B cell (primary cell): Measurements from ENCODE around the gene ZBTB46. TPM values are rescaled to one million over a fixed set of nuclear protein-coding genes. Genes with fewer than 3 reads are reported as not detected.
"Not testable (repeated sequence)": the region's sequence is repeated elsewhere in the genome, so short reads cannot be mapped to it uniquely, and the experiment has no call there.

ENCODE experiments used
- ATAC-seq: fragments of 200-7000 bp; cut with Tn5 transposase; one replicate; pipeline ENCODE4 v1.10.0; 2021; ENCODE audit warnings: low read depth, mild to moderate bottlenecking, moderate number of reproducible peaks, moderate library complexity
- CTCF ChIA-PET: fragments of 350-600 bp; sonication (Branson Sonifier 250); formaldehyde crosslinking; loops from one replicate; lab custom pipeline; 2021; ENCODE audit warnings: antibody characterized with exemption, inconsistent platforms; lab: Charles Lee
- POLR2A ChIA-PET: fragments of 350-600 bp; sonication (Branson Sonifier 250); formaldehyde crosslinking; loops from one replicate; lab custom pipeline; 2021; ENCODE audit warnings: antibody characterized with exemption; lab: Charles Lee
- DNase-seq: peaks from one replicate; pipeline ENCODE4 v3.0.0; 2013
- H2AFZ ChIP-seq: 2 replicates; pipeline ENCODE4 v1.6.1; 2012; ENCODE audit warnings: mild to moderate bottlenecking, low read depth, low read length; ENCODE audit not compliant: insufficient read depth, poor library complexity, severe bottlenecking
- H3K27ac ChIP-seq, 2 donors: 1 replicate in 1 of 2; 2 replicates in 1 of 2; pipeline ENCODE4 v1.5.1; 2012 to 2013; ENCODE audit warnings: low read length in 2 of 2, mild to moderate bottlenecking in 2 of 2, moderate library complexity in 1 of 2
- H3K27me3 ChIP-seq, 4 experiments: fragments of 200-600 bp in 1 of 4; sonication (generic) in 1 of 4; replicated peaks in 1 of 4; 1 replicate in 2 of 4; 2 replicates in 2 of 4; pipeline versions ENCODE4 v1.6.1 to v1.7.0; 2013 to 2016; ENCODE audit warnings: low read length in 3 of 4, mild to moderate bottlenecking in 2 of 4, mixed read lengths in 1 of 4, moderate library complexity in 1 of 4; ENCODE audit not compliant: insufficient read depth in 4 of 4, control insufficient read depth in 3 of 4; ENCODE audit errors: control extremely low read depth in 1 of 4
- H3K36me3 ChIP-seq, 2 experiments: replicated peaks in 1 of 2; 1 replicate in 1 of 2; 2 replicates in 1 of 2; pipeline versions ENCODE4 v1.6.1 to v1.7.1; 2013; ENCODE audit warnings: low read length in 1 of 2; ENCODE audit not compliant: insufficient read depth in 2 of 2, control insufficient read depth in 1 of 2; ENCODE audit errors: control extremely low read depth in 1 of 2, extremely low read depth in 1 of 2
- H3K4me1 ChIP-seq, 2 donors: fragments of 200-600 bp in 1 of 2; sonication (generic) in 1 of 2; 1 replicate in 1 of 2; 2 replicates in 1 of 2; pipeline versions ENCODE4 v1.5.1 to v1.6.1; 2013 to 2017; ENCODE audit warnings: low read length in 2 of 2; ENCODE audit not compliant: control insufficient read depth in 2 of 2, insufficient read depth in 2 of 2
- H3K4me2 ChIP-seq: replicated peaks from 2 replicates; pipeline ENCODE3; 2012; ENCODE audit warnings: mild to moderate bottlenecking, low read depth, low read length; ENCODE audit not compliant: poor library complexity, severe bottlenecking
- H3K4me3 ChIP-seq, 5 experiments: fragments of 200-600 bp in 1 of 5; sonication (generic) in 1 of 5; 1 replicate in 3 of 5; 2 replicates in 2 of 5; pipeline versions ENCODE4 v1.5.1 to v1.7.0; 2011 to 2016; ENCODE audit warnings: low read length in 4 of 5, mild to moderate bottlenecking in 4 of 5, low read depth in 2 of 5, control low read depth in 1 of 5, moderate library complexity in 1 of 5; ENCODE audit not compliant: insufficient read depth in 1 of 5; ENCODE audit errors: control extremely low read depth in 1 of 5, extremely low read depth in 1 of 5
- H3K79me2 ChIP-seq: fragments of 200-600 bp; sonication (generic); one replicate; pipeline ENCODE4 v1.6.0; 2016; ENCODE audit warnings: low read length; ENCODE audit not compliant: control insufficient read depth, insufficient read depth
- H3K9ac ChIP-seq: fragments of 200-600 bp; sonication (generic); 2 replicates; pipeline ENCODE4 v1.6.1; 2017; ENCODE audit warnings: mild to moderate bottlenecking, low read length, moderate library complexity
- H3K9me3 ChIP-seq, 3 donors: one replicate each; pipeline versions ENCODE4 v1.6.1 to v1.7.1; 2013; ENCODE audit warnings: low read length in 2 of 3; ENCODE audit not compliant: control insufficient read depth in 2 of 3, insufficient read depth in 1 of 3; ENCODE audit errors: control extremely low read depth in 1 of 3
- H4K20me1 ChIP-seq: 2 replicates; pipeline ENCODE4 v1.6.0; 2012; ENCODE audit warnings: mild to moderate bottlenecking, low read length; ENCODE audit not compliant: insufficient read depth, control insufficient read depth, poor library complexity, severe bottlenecking
- H3K27ac Mint-ChIP-seq: one replicate; pipeline ENCODE4 v1.8.0; 2021; ENCODE audit warnings: mixed read lengths
- H3K27me3 Mint-ChIP-seq: one replicate; pipeline ENCODE4 v1.8.0; 2021; ENCODE audit warnings: mixed read lengths
- H3K4me1 Mint-ChIP-seq: one replicate; pipeline ENCODE4 v1.8.0; 2021; ENCODE audit warnings: mixed read lengths
- H3K4me3 Mint-ChIP-seq: one replicate; pipeline ENCODE4 v1.8.0; 2021; ENCODE audit warnings: mixed read lengths
- H3K9me3 Mint-ChIP-seq: one replicate; pipeline ENCODE4 v1.8.0; 2022; ENCODE audit warnings: mixed read lengths; ENCODE audit not compliant: insufficient read depth
- WGBS: methylation state at CpG from one replicate; pipeline ENCODE4 v1.1.5; 2013; ENCODE audit warnings: missing lambda C conversion rate; ENCODE audit not compliant: insufficient coverage; 5-methylcytosine and 5-hydroxymethylcytosine counted together
- intact Hi-C: fragments of 100-400 bp; cut with micrococcal nuclease; formaldehyde crosslinking; loops from one replicate; pipeline ENCODE4 v1.10.0; 2022
- polyA plus RNA-seq: library from polyadenylated mRNA; depleted of rRNA; stranded (reverse); fragments of >200 nt; gene quantifications from 2 replicates; pipeline ENCODE4 v1.2.3, GENCODE V29; 2012
- total RNA-seq, 2 donors: library from RNA; stranded (reverse); fragments of 120-200 nt in 1 of 2; gene quantifications; 1 replicate in 1 of 2; 2 replicates in 1 of 2; pipeline versions ENCODE4 v1.2.3 to v1.2.4, GENCODE V29; 2013 to 2022

ZBTB46 gene
- total and polyA plus RNA-seq, 2 donors (not counting 1 experiment from before 2014, with no cell fraction given), result 0.16 to 0.64 TPM

DNA sequence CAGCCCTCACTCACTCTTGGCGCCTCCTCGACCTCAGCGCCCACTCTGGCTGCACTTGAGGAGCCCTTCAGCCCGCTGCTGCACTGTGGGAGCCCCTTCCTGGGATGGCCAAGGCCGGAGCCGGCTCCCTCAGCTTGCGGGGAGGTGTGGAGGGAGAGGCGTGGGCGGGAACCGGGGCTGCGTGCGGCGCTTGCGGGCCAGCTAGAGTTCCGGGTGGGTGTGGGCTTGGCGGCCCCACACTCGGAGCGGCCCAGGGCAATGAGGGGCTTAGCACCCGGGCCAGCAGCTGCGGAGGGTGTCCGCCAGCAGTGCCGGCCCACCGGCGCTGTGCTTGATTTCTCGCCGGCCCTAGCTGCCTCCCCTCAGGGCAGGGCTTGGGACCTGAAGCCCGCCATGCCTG is 30.7 kb downstream of the ZBTB46 start:
- intact Hi-C loops, H3K4me3 Mint-ChIP-seq, POLR2A ChIA-PET, DNase-seq, H3K27me3 Mint-ChIP-seq, H4K20me1 ChIP-seq, H3K36me3 ChIP-seq, H3K79me2 ChIP-seq, H3K9ac ChIP-seq, H3K27me3 ChIP-seq, H3K9me3 Mint-ChIP-seq, ATAC-seq, H2AFZ ChIP-seq, H3K27ac Mint-ChIP-seq, H3K4me3 ChIP-seq, H3K4me2 ChIP-seq, H3K27ac ChIP-seq: not testable (repeated sequence)
- 96% methylated on average over 22 of the region's 27 CpGs for WGBS
- Histone ChIP-seq H3K4me1 (peaks cover 15 to 19% of the 10 kb centered on the region in 2 donors), H3K9me3 (peaks cover 0 to 19% (median 0%) of the 10 kb centered on the region in 3 donors)
- H3K4me1 Mint-ChIP-seq, result peaks cover 16% of the 10 kb centered on the region
- CTCF ChIA-PET, result interaction anchor here (1.4 kb wide), 1 partner anchor 10 kb away, joined by 3 read pairs; no protein-coding TSS in a partner anchor

DNA sequence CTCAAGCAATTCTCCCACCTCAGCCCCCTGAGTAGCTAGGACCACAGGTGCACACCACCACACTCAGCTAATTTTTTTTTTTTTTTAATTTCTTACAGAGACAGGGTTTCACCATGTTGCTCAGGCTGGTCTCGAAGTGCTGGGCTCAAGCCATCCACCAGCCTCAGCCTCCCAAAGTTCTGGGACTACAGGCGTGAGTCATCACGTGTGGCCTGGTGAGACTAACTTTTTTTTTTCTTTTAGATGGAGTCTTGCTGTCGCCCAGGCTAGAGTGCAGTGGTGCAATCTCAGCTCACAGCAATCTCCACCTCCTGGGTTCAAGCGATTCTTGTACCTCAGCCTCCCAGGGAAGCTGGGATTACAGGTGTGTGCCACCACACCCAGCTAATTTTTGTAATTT is 31.9 kb downstream of the ZBTB46 start:
- H3K27ac ChIP-seq, DNase-seq, H3K27me3 ChIP-seq, H3K27ac Mint-ChIP-seq, H4K20me1 ChIP-seq, H3K4me3 ChIP-seq, H3K9ac ChIP-seq, H3K9me3 Mint-ChIP-seq, H2AFZ ChIP-seq, ATAC-seq, CTCF ChIA-PET, H3K36me3 ChIP-seq, H3K4me2 ChIP-seq, intact Hi-C loops, H3K79me2 ChIP-seq, H3K4me3 Mint-ChIP-seq: not testable (repeated sequence)
- H3K4me1 ChIP-seq, result peaks cover 14 to 17% of the 10 kb centered on the region in 2 donors
- H3K9me3 ChIP-seq, result peaks cover 0 to 24% (median 0%) of the 10 kb centered on the region in 3 donors
- peaks cover 19% of the 10 kb centered on the region for H3K4me1 Mint-ChIP-seq
- WGBS, result no CpG with 5 or more reads among the region's 5 CpGs
- peaks cover 14% of the 10 kb centered on the region for H3K27me3 Mint-ChIP-seq
- POLR2A ChIA-PET, result interaction anchor here (0.5 kb wide), 1 partner anchor 165 kb away, joined by 3 read pairs; no protein-coding TSS in a partner anchor

DNA sequence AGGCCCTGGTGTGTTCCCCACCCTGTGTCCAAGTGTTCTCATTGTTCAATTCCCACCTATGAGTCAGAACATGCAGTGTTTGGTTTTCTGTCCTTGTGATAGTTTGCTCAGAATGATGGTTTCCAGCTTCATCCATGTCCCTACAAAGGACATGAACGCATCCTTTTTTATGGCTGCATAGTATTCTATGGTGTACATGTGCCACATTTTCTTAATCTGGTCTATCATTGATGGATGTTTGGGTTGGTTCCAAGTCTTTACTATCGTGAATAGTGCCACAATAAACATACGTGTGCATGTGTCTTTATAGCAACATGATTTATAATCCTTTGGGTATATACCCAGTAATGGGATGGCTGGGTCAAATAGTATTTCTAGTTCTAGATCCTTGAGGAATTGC is 33.9 kb downstream of the ZBTB46 start:
- WGBS, result no CpG with 5 or more reads among the region's 3 CpGs
- H3K9ac ChIP-seq, H3K4me3 Mint-ChIP-seq, H3K27ac ChIP-seq, H3K9me3 Mint-ChIP-seq, CTCF ChIA-PET, H4K20me1 ChIP-seq, H3K27me3 ChIP-seq, POLR2A ChIA-PET, DNase-seq, intact Hi-C loops, H3K4me2 ChIP-seq, H3K4me1 ChIP-seq, H3K4me3 ChIP-seq, H3K79me2 ChIP-seq, H3K27ac Mint-ChIP-seq, H2AFZ ChIP-seq, ATAC-seq, H3K36me3 ChIP-seq: not testable (repeated sequence)
- H3K27me3 Mint-ChIP-seq, result peaks cover 17% of the 10 kb centered on the region
- peaks cover 10% of the 10 kb centered on the region for H3K4me1 Mint-ChIP-seq
- H3K9me3 ChIP-seq, result peaks cover 0 to 17% (median 0%) of the 10 kb centered on the region in 3 donors
